ENCODE measurements around the gene BGLAP. TPM values are rescaled to one million over a fixed set of nuclear protein-coding genes. Genes with fewer than 3 reads are reported as not detected.

Gene BGLAP
- total RNA-seq, 1 experiment from 2014 or later, result 0.67 TPM

DNA sequence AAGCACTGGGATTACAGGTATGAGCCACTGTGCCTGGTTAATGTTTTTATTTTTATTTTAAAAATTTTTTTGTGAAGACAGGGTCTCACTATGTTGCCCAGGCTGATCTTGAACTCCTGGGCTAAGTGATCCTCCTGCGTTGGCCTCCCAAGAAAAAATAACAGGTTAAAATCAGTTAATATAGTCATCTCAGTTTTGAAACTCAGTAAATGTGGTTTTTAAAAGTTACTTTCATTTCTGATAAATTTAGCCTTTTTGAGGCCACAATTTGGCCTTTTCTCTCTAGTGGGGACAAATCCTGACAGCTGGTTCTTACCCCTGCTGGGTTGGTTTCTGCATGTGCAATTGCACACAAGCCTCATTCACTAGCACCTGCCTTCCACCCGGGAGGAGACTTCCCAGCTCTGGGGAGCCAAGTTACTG lies 15.9 kb upstream of the BGLAP start:
- DNase-seq (ENCODE audit: low read depth, low spot score), result no peak
- no peak for TF ChIP-seq REST (IDR thresholded peaks at IDR 0.05; ENCODE audit: insufficient read depth in 1 of 2, low read depth in 2 of 2, low read length in 1 of 2)
- TF ChIP-seq CTCF (IDR thresholded peaks at IDR 0.05), result no peak
- TF ChIP-seq SIN3A (IDR thresholded peaks at IDR 0.05; ENCODE audit: borderline replicate concordance, insufficient read depth, low read depth, low read length), result no peak
- ChIA-PET CTCF (interaction anchor here (1.7 to 2.3 kb wide), 2 partner anchors 81 to 85 kb away, joined by 20 to 21 read pairs; no protein-coding TSS in a partner anchor), POLR2A (no interaction called here)
- H3K36me3 ChIP-seq (ENCODE audit: control insufficient read depth, insufficient read depth, low read length), result peaks cover 2% of the 10 kb centered on the region; the same call in 1 of the 2 replicates
- no peak for ATAC-seq
- in situ Hi-C loops (cut with HindIII; ENCODE audit: low pct_unique_long_range_greater_than_20kb, low sequenced_read_pairs), result no loop called here
- intact Hi-C loops (cut with micrococcal nuclease; ENCODE audit: unreplicated experiment), result loop anchor here (5.0 kb wide), 1 partner anchor 231 kb away; no protein-coding TSS in a partner anchor
- peaks cover 6% of the 10 kb centered on the region; the same call in 1 of the 2 replicates for H3K4me1 ChIP-seq (ENCODE audit: control insufficient read depth, insufficient read depth, low read length)
- H3K27me3 ChIP-seq (ENCODE audit: control insufficient read depth, insufficient read depth, low read length), result no peaks in the 10 kb centered on the region
- no peaks in the 10 kb centered on the region for H3K9me3 ChIP-seq (ENCODE audit: control insufficient read depth, insufficient read depth, low read depth, low read length)
- no peak overlapping the region for H3K27ac ChIP-seq (ENCODE audit: low read length)
- BruUV-seq (replicated peaks), result no TSS peak
- H3K4me3 ChIP-seq (ENCODE audit: low read depth in 2 of 2, low read length in 2 of 2), result no peak overlapping the region

DNA sequence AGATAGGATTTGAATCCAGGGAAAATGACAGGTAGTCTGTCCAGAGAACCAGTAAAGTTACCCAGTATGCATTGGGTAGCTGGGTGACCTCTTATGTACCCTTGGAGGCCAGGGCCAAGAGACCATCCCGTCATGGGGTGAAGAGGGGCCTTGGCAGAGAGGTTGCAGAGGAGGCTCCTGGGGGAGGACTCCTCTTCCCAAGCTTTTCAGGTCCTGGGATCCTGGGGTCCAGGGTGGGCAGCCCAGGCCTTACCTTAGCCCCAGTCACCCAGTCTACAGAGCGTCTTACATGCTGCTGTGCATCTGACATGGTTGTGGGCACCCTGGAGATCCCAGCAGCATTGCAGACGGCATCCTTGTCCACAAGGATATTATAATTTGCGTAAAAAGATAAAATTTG lies 15.2 kb upstream of the BGLAP start:
- Histone ChIP-seq H3K27me3 (ENCODE audit: control insufficient read depth, insufficient read depth, low read length) (no peaks in the 10 kb centered on the region), H3K27ac (ENCODE audit: low read length) (no peak overlapping the region), H3K9me3 (ENCODE audit: control insufficient read depth, insufficient read depth, low read depth, low read length) (no peaks in the 10 kb centered on the region), H3K4me3 (ENCODE audit: low read depth in 2 of 2, low read length in 2 of 2) (no peak overlapping the region), H3K36me3 (ENCODE audit: control insufficient read depth, insufficient read depth, low read length) (peaks cover 2% of the 10 kb centered on the region; the same call in 1 of the 2 replicates), H3K4me1 (ENCODE audit: control insufficient read depth, insufficient read depth, low read length) (peaks cover 6% of the 10 kb centered on the region; the same call in 1 of the 2 replicates)
- CTCF ChIA-PET, result interaction anchor here (2.3 kb wide), 1 partner anchor 81 kb away, joined by 21 read pairs; no protein-coding TSS in a partner anchor
- DNase-seq (ENCODE audit: low read depth, low spot score) (no peak), ATAC-seq (no peak)
- in situ Hi-C loops (cut with HindIII; ENCODE audit: low pct_unique_long_range_greater_than_20kb, low sequenced_read_pairs) (no loop called here), intact Hi-C loops (cut with micrococcal nuclease; ENCODE audit: unreplicated experiment) (loop anchor here (5.0 kb wide), 1 partner anchor 231 kb away; no protein-coding TSS in a partner anchor)
- TSS peak; percentile 17 for BruUV-seq (replicated peaks)
- POLR2A ChIA-PET, result no interaction called here
- TF ChIP-seq REST (IDR thresholded peaks at IDR 0.05; ENCODE audit: insufficient read depth in 1 of 2, low read depth in 2 of 2, low read length in 1 of 2), result no peak
- no peak for TF ChIP-seq CTCF (IDR thresholded peaks at IDR 0.05)
- no peak for TF ChIP-seq TCF7L2 (IDR thresholded peaks at IDR 0.05; ENCODE audit: low read depth, low read length)
- no peak for TF ChIP-seq POLR2AphosphoS5 (IDR thresholded peaks at IDR 0.05; ENCODE audit: low read depth, low read length)

Data from Panc1 (cell line).